NT2/D1 (cell line): ENCODE results near the gene CSPG5.

Experiments used
- SUZ12 ChIP-seq: IDR thresholded peaks from 2 replicates; pipeline ENCODE4 v1.6.1; 2011; ENCODE audit not compliant: insufficient read length, insufficient read depth; ENCODE audit errors: extremely low read depth
- YY1 ChIP-seq: IDR thresholded peaks from 2 replicates; pipeline ENCODE4 v1.6.1; 2011; ENCODE audit not compliant: insufficient read length, insufficient read depth
- ZNF274 ChIP-seq: IDR thresholded peaks from 2 replicates; pipeline ENCODE4 v1.6.1; 2011; ENCODE audit warnings: mild to moderate bottlenecking, low read depth, low read length

GRCh38 chr3:47604145-47604544 lies 25.5 kb upstream of the CSPG5 start:
- TF ChIP-seq YY1: no peak
- no peak for TF ChIP-seq ZNF274
- TF ChIP-seq SUZ12: no peak
